SK-N-MC (cell line): ENCODE measurements around the gene PCDHGC3.

Source experiments
- EZH2 ChIP-seq: fragments of 200-600 bp; sonication (generic); IDR thresholded peaks from one replicate; pipeline ENCODE4 v1.6.1; 2017; ENCODE audit warnings: antibody characterized with exemption
- POLR2AphosphoS5 ChIP-seq: IDR thresholded peaks from 2 replicates; pipeline ENCODE4 v1.6.1; 2012; ENCODE audit warnings: mild to moderate bottlenecking, low read depth, low read length, borderline replicate concordance

DNA sequence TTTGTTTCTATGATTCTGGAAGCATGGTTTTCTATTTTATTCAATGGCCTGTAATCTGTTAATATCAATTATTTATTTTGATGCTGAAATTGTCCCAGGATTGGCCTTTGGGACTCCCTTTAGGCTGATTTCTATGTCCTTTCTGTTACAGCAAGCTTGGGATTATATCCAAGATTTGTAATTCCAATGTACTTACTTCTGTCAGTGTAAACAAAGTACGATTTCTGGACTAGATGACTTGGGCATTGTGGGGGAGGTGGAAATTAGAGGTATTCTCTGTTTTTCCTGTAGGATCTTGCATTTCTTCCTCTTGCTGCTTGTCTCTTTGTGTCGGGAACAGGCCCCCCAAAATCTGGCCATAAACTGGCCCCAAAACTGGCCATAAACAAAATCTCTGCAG, 41.8 kb upstream of the PCDHGC3 start:
- TF ChIP-seq EZH2 = no peak
- no peak for TF ChIP-seq POLR2AphosphoS5
